ES-I3 (cell line): Measurements from ENCODE around the gene TCAP.
"Not testable (repeated sequence)": the region's sequence is repeated elsewhere in the genome, so short reads cannot be mapped to it uniquely, and the experiment has no call there.

Source experiments
- H3K36me3 ChIP-seq: 2 replicates; pipeline ENCODE4 v1.6.1; 2013; ENCODE audit warnings: mild to moderate bottlenecking, low read length, control low read depth, moderate library complexity; ENCODE audit not compliant: insufficient read depth
- H3K4me1 ChIP-seq: 2 replicates; pipeline ENCODE4 v1.6.1; 2013; ENCODE audit warnings: mild to moderate bottlenecking, control low read depth, low read length; ENCODE audit not compliant: insufficient read depth
- H3K9ac ChIP-seq: 2 replicates; pipeline ENCODE4 v1.6.1; 2013; ENCODE audit warnings: low read depth, mild to moderate bottlenecking, low read length, moderate library complexity
- H3K9me3 ChIP-seq: 2 replicates; pipeline ENCODE4 v1.6.1; 2013; ENCODE audit warnings: mild to moderate bottlenecking, low read length, moderate library complexity; ENCODE audit not compliant: control insufficient read depth, insufficient read depth

Gene TCAP

GRCh38 chr17:39687101-39687545, 22.0 kb downstream of the TCAP start:
- no peaks in the 10 kb centered on the region for H3K36me3 ChIP-seq
- peak overlapping the region; percentile 92 for H3K9ac ChIP-seq
- H3K4me1 ChIP-seq: 0 out of 2 replicates have a peak, but pooled peaks cover 4% of the 10 kb centered on the region
- H3K9me3 ChIP-seq: no peaks in the 10 kb centered on the region

DNA sequence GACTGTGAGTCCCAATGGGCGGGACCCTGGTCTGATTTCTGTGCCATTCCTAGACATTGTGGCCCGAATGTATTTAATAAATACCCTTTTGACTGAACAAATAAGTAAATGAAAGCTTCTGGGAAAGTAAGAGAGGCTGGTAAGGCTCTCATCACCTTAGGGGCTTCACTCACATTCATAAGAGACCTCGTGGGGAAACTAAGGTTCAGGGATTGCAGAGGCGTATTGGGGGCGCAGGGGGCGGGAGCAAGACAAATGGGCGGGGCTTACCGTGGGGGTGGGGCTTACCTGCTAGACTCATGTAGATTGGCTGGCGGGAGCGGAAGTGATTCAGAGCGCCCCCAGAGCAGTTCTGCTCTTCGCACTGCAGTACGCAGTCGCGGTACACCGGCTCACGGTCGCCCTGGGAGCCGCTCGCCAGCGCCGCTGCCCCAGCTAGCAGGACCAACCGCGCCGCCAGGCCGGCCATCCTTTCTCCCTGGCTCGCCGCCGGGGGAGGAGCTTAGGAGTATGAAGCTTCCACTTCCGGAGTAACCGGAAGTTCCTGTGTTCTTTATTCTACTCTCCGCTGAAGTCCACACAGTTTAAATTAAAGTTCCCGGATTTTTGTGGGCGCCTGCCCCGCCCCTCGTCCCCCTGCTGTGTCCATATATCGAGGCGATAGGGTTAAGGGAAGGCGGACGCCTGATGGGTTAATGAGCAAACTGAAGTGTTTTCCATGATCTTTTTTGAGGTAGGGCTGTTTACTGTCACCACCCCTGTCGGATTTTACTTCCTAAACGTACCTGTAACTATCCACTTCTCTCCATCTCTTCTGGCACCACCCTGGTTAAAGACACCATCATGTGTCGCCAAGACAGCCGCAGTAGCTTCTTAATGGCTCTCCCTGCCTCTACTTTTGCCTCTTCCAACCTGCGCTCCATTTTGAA, 22.7 kb downstream of the TCAP start, which contains the start of gene PGAP3:
TSS of gene PGAP3 (minus strand) at position 512 of the 929 bp plus-strand sequence. CDS start at position 469, 43 bp downstream.
- Histone ChIP-seq H3K36me3 (no peaks in the 10 kb centered on the region), H3K9ac (peak within 1 kb of the TSS; percentile 92), H3K4me1 (0 out of 2 replicates have a peak, but pooled peaks cover 4% of the 10 kb centered on the region), H3K9me3 (no peaks in the 10 kb centered on the region)

DNA sequence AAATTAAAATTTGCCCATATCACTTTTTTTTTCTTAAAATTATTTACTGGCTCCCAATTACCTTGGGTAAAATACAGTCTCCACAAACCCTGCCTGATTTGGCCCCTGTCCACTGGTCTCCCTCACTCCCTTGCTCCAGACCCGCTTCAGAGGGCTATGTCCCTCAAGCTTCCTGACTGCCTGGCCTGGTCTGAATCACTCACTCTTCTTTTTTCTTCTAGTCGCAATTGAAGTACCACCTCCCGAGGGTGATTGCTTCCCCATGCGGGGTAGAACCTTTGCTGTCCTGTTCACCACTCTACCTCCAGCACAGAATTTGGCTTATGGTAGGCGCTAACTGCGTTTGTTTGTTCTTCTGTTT, 23.3 kb downstream of the TCAP start:
- H3K9me3 ChIP-seq: no peaks in the 10 kb centered on the region

GRCh38 chr17:39688945-39689344, 23.8 kb downstream of the TCAP start:
- Histone ChIP-seq H3K9me3 (no peaks in the 10 kb centered on the region), H3K4me1 (0 out of 2 replicates have a peak, but pooled peaks cover 4% of the 10 kb centered on the region), H3K9ac (peak overlapping the region; percentile 92), H3K36me3 (no peaks in the 10 kb centered on the region)

More for the DNA sequence above, 23.3 kb downstream of the TCAP start:
- Histone ChIP-seq H3K36me3 (no peaks in the 10 kb centered on the region), H3K4me1 (0 out of 2 replicates have a peak, but pooled peaks cover 4% of the 10 kb centered on the region), H3K9ac (peak overlapping the region; percentile 92)

DNA sequence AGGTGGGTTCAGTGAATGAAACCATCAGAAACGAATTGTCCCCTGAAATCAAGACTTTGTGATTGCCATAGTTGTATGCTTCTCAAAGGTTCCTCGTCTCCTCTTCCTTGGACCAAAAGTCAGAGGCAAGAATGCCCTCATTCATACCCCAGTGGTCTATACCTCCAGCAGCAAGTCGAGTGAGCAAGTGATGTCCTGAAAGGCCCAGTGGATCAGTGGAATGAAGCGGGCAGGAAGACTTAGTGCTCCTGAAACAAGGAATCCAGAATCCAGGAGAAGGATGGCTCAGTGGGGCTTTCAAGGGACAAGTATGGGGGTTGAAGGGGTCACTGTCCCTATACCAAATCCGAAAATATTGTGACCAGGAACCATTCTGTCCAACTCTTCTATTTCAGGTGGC, 29.4 kb downstream of the TCAP start:
- H3K9me3 ChIP-seq: no peaks in the 10 kb centered on the region
- no peaks in the 10 kb centered on the region for H3K36me3 ChIP-seq
- H3K4me1 ChIP-seq: peaks cover 24% of the 10 kb centered on the region
- H3K9ac ChIP-seq: no peak overlapping the region

- no peak overlapping the region for H3K9ac ChIP-seq
- no peaks in the 10 kb centered on the region for H3K36me3 ChIP-seq
- H3K4me1 ChIP-seq: peaks cover 24% of the 10 kb centered on the region
- H3K9me3 ChIP-seq: no peaks in the 10 kb centered on the region
These were observed 29.9 kb downstream of the TCAP start for GRCh38 chr17:39695089-39695474.

DNA sequence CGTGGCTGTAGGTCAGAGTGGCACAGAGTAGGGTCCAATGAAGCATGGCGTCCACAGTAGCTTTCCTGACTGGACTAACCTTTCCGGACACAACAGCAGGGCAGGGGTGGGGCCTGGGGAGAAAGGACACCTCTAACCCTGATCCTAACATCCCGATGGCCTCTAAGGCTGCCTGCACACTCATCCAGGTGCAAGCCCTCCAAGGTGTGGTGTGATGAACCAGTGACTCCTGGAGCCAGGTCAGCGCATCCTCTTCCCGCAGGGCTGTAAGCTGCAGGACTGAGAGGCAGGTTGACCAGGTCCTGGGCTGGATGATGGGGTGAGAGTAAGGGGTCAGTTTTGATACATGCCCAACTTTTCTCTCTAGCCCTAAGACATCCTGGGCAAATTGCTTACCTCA, 31.6 kb downstream of the TCAP start:
- Histone ChIP-seq H3K36me3 (no peaks in the 10 kb centered on the region), H3K4me1 (peaks cover 26% of the 10 kb centered on the region), H3K9ac (no peak overlapping the region), H3K9me3 (no peaks in the 10 kb centered on the region)

- Histone ChIP-seq H3K36me3 (no peaks in the 10 kb centered on the region), H3K9ac (no peak overlapping the region), H3K4me1 (peaks cover 34% of the 10 kb centered on the region), H3K9me3 (no peaks in the 10 kb centered on the region)
These were observed 32.8 kb downstream of the TCAP start for GRCh38 chr17:39697961-39698360.

- peak overlapping the region; percentile 91 for H3K9ac ChIP-seq
- H3K36me3 ChIP-seq, H3K9me3 ChIP-seq: not testable (repeated sequence)
- peaks cover 41% of the 10 kb centered on the region for H3K4me1 ChIP-seq
These were observed 34.1 kb downstream of the TCAP start for GRCh38 chr17:39699157-39699817.

DNA sequence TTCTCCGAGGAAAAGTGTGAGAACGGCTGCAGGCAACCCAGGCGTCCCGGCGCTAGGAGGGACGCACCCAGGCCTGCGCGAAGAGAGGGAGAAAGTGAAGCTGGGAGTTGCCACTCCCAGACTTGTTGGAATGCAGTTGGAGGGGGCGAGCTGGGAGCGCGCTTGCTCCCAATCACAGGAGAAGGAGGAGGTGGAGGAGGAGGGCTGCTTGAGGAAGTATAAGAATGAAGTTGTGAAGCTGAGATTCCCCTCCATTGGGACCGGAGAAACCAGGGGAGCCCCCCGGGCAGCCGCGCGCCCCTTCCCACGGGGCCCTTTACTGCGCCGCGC, 34.6 kb downstream of the TCAP start, which contains the start of gene ERBB2:
TSS of gene ERBB2 (plus strand) at position 247 of the 330 bp plus-strand sequence. CDS start 175 bp downstream, outside the sequence.
- Histone ChIP-seq H3K9ac (peak within 1 kb of the TSS; percentile 91), H3K9me3 (no peaks in the 10 kb centered on the region), H3K36me3 (no peaks in the 10 kb centered on the region), H3K4me1 (peaks cover 38% of the 10 kb centered on the region)

DNA sequence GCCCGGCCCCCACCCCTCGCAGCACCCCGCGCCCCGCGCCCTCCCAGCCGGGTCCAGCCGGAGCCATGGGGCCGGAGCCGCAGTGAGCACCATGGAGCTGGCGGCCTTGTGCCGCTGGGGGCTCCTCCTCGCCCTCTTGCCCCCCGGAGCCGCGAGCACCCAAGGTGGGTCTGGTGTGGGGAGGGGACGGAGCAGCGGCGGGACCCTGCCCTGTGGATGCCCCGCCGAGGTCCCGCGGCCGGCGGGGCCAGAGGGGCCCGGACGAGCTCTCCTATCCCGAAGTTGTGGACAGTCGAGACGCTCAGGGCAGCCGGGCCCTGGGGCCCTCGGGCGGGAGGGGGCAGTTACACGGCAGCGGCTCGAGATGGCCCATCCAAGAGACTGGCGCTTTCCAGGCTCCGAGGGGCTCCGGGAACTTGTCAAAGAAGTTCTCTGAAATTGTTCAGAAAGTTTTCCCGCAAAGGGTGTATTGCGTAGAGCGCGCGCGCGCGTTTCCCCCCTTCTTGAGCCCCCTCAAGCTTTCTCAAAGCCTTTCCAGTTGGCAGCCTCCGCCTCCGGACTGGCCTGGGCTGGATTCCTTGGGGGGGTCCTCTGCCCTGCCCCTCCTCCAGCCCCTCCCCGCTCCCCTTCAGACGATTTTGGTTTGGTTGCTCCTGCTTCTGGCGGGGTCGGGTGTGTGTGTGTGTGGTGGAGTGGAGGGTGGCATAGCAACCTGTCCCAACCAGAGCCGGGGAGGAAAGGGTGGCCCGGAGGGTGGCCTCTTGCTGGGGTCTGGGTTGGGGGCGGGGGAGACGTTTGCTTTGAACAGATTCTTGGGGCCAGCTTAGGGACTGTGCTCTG, 35.2 kb downstream of the TCAP start:
- peak overlapping the region; percentile 91 for H3K9ac ChIP-seq
- H3K36me3 ChIP-seq: no peaks in the 10 kb centered on the region
- peaks cover 35% of the 10 kb centered on the region for H3K4me1 ChIP-seq
- H3K9me3 ChIP-seq: no peaks in the 10 kb centered on the region

DNA sequence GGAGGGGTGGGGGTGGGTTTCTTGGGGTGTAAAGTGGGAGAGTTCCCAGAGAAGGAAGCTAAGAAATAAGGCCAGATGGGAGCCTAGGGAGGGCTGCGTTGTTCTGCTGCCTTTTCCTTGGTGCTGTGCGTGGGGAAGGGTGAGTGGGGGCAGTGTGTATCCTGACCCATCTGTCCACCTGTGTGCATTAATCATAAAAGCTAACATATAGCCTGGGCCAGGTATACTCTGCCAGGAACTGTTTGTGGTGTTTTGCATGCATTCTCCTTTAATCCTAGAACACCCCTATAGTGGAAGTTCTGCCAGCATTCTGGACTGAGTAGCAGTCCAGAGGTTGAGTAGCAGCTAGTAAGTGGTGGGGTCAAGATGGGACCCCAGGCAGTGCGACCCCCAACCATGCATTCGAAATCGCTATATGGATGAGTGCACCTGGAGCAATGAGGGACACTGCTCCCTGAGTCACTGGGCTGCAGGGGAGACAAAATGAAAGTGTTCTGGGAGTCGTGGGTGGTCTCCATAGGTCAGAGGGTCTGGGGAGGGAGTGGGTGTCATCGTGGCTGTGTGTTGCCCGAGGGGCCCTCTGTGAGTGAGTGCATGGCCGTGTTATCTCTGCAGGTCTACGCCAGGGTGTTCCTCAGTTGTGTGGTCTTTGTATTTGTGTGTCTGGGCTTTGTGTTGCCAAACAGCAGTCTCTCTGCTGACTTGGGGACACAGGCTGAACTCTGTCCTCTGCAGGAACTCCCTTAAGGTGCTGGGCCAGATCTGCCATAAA, 36.0 kb downstream of the TCAP start:
- Histone ChIP-seq H3K36me3 (no peaks in the 10 kb centered on the region), H3K4me1 (peaks cover 30% of the 10 kb centered on the region), H3K9me3 (no peaks in the 10 kb centered on the region), H3K9ac (peak overlapping the region; percentile 91; the same call in 1 of the 2 replicates)

- peak overlapping the region; percentile 91; the same call in 1 of the 2 replicates for H3K9ac ChIP-seq
- no peaks in the 10 kb centered on the region for H3K36me3 ChIP-seq
- peaks cover 22% of the 10 kb centered on the region for H3K4me1 ChIP-seq
- no peaks in the 10 kb centered on the region for H3K9me3 ChIP-seq
These were observed 36.8 kb downstream of the TCAP start for GRCh38 chr17:39701784-39702422.
